UCSD-AML1 (cell line): ENCODE results near the gene NXPH2.

Source experiments
- DNase-seq: peaks from one replicate; lab custom pipeline; 2025; ENCODE audit not compliant: unreplicated experiment; lab: John Stamatoyannopoulos, UW

NXPH2 gene

GRCh38 chr2:138779781-138780445 is at the start of gene NXPH2:
TSS of gene NXPH2 (minus strand) at chr2:138780390. CDS start at chr2:138780241, 149 bp downstream.
- DNase-seq: no peak

- peak; percentile 53 for DNase-seq
Observed at GRCh38 chr2:138829326-138829919, 49.2 kb upstream of the NXPH2 start.

GRCh38 chr2:138827426-138828054 is 47.4 kb upstream of the NXPH2 start:
- DNase-seq: peak; percentile 6

GRCh38 chr2:138823666-138824065 is 43.5 kb upstream of the NXPH2 start:
- no peak for DNase-seq

GRCh38 chr2:138819964-138820363 is 39.8 kb upstream of the NXPH2 start:
- DNase-seq: no peak

GRCh38 chr2:138818556-138818955 is 38.4 kb upstream of the NXPH2 start:
- DNase-seq: no peak

- peak; percentile 13 for DNase-seq
Observed at GRCh38 chr2:138814123-138814898, 34.1 kb upstream of the NXPH2 start.

GRCh38 chr2:138811431-138811830 is 31.2 kb upstream of the NXPH2 start:
- DNase-seq: no peak

GRCh38 chr2:138794724-138795123 is 14.5 kb upstream of the NXPH2 start:
- no peak for DNase-seq

- DNase-seq: no peak
Observed at GRCh38 chr2:138787053-138787666, 7.0 kb upstream of the NXPH2 start.

- DNase-seq: no peak
Observed at GRCh38 chr2:138782383-138782782, 2.2 kb upstream of the NXPH2 start.

- no peak for DNase-seq
Observed at GRCh38 chr2:138780908-138781307, 718 bp upstream of the NXPH2 start.

- DNase-seq: no peak
Observed at GRCh38 chr2:138780446-138780880, 273 bp upstream of the NXPH2 start.

GRCh38 chr2:138779406-138779780 is 797 bp downstream of the NXPH2 start:
- DNase-seq: no peak

- DNase-seq: no peak
Observed at GRCh38 chr2:138777996-138778395, 2.2 kb downstream of the NXPH2 start.

- no peak for DNase-seq
Observed at GRCh38 chr2:138775736-138776135, 4.5 kb downstream of the NXPH2 start.

GRCh38 chr2:138771534-138771933 is 8.7 kb downstream of the NXPH2 start:
- DNase-seq: no peak

GRCh38 chr2:138767101-138767500 is 13.1 kb downstream of the NXPH2 start:
- no peak for DNase-seq

- no peak for DNase-seq
Observed at GRCh38 chr2:138766464-138766863, 13.7 kb downstream of the NXPH2 start.

- DNase-seq: no peak
Observed at GRCh38 chr2:138763971-138764370, 16.2 kb downstream of the NXPH2 start.

GRCh38 chr2:138762533-138762932 is 17.7 kb downstream of the NXPH2 start:
- DNase-seq: no peak
